Epithelial cell of umbilical artery (primary cell): ENCODE measurements around the gene ABHD5. TPM values are rescaled to one million over a fixed set of nuclear protein-coding genes. Genes with fewer than 3 reads are reported as not detected.

ENCODE experiments used
- total RNA-seq: library from RNA; depleted of rRNA; stranded (reverse); fragments of >200 nt; gene quantifications from 2 replicates; pipeline ENCODE4 v1.2.3, GENCODE V29; 2014

ABHD5 gene
- total RNA-seq: 16.9 and 30.5 TPM in 2 replicates

GRCh38 chr3:43690400-43691119 is at the start of gene ABHD5:
ABHD5 (plus strand) TSS chr3:43690938; CDS start chr3:43690993, 55 bp downstream.

Other genes with a start within 250 kb of the ABHD5 start
- 25.3 and 45.6 TPM in 2 replicates for gene ANO10, start 68.9 kb upstream of the ABHD5 start, total RNA-seq